K562 (cell line): ENCODE results near the gene CSAD. TPM values are rescaled to one million over a fixed set of nuclear protein-coding genes. Genes with fewer than 3 reads are reported as not detected.

Experiments
- ADNP ChIP-seq: fragments of 200-800 bp; sonication (Bioruptor generic); IDR thresholded peaks from 2 replicates; pipeline ENCODE4 v1.6.1; 2016; ENCODE audit warnings: missing genetic modification characterization, missing compliant biosample characterization
- CBX1 ChIP-seq: sonication (generic); IDR thresholded peaks from 2 replicates; pipeline ENCODE4 v1.6.1; 2016; ENCODE audit warnings: antibody characterized with exemption, low read depth, mild to moderate bottlenecking
- GATAD2B ChIP-seq: fragments of 450-650 bp; IDR thresholded peaks from 2 replicates; pipeline ENCODE4 v1.6.1; 2017; ENCODE audit warnings: mild to moderate bottlenecking, borderline replicate concordance
- HOXB6 ChIP-seq: fragments of 250-450 bp; sonication (Bioruptor Pico); IDR thresholded peaks from 2 replicates; pipeline ENCODE4 v1.5.1; 2022; ENCODE audit warnings: mild to moderate bottlenecking, borderline replicate concordance
- KDM1A ChIP-seq, 2 experiments: fragments of 450-650 bp; IDR thresholded peaks; 2 replicates each; pipeline ENCODE4 v1.6.1; 2016; ENCODE audit warnings: mild to moderate bottlenecking in 2 of 2
- MGA ChIP-seq: fragments of 450-650 bp; IDR thresholded peaks from 2 replicates; pipeline ENCODE4 v1.6.1; 2016; ENCODE audit warnings: mild to moderate bottlenecking, moderate library complexity
- PPARD ChIP-seq: fragments of 250-450 bp; sonication (Bioruptor Pico); IDR thresholded peaks from 2 replicates; pipeline ENCODE4 v1.8.0; 2022; ENCODE audit warnings: inconsistent platforms, mild to moderate bottlenecking, moderate library complexity
- SRF ChIP-seq, 2 experiments: fragments of 250-450, 450-650 bp in 1 of 2; sonication (Bioruptor Pico) in 1 of 2; sonication (generic) in 1 of 2; formaldehyde crosslinking; IDR thresholded peaks; 2 replicates each; pipeline versions ENCODE4 v1.5.0 to v1.5.1; 2020 to 2022; ENCODE audit warnings: mild to moderate bottlenecking in 1 of 2, missing genetic modification reagents in 1 of 2
- UBTF ChIP-seq, 2 experiments: IDR thresholded peaks; 2 replicates each; pipeline ENCODE4 v1.6.1; 2012; ENCODE audit warnings: improper control_type of control experiment in 2 of 2, low read depth in 2 of 2, low read length in 2 of 2, borderline replicate concordance in 1 of 2
- ZZZ3 ChIP-seq: fragments of 450-650 bp; IDR thresholded peaks from 2 replicates; pipeline ENCODE4 v1.6.1; 2016; ENCODE audit warnings: antibody characterized with exemption, mild to moderate bottlenecking, moderate library complexity
- polyA plus RNA-seq, 8 experiments: library from polyadenylated mRNA; depleted of rRNA in 4 of 8; stranded (reverse) in 5 of 8; unstranded in 3 of 8; fragments of >200 nt; fragmentation: Nextera tagmentation in 2 of 8; fragmentation: Illumina TruSeq in 1 of 8; extraction: Ambion mirVana in 2 of 8; extraction: Trizol in 1 of 8; gene quantifications; 2 replicates each; pipeline versions ENCODE4 v1.2.1 to v1.2.3, GENCODE V29; 2011 to 2014; ENCODE audit warnings: inconsistent platforms in 1 of 8, missing spikeins in 1 of 8
- total RNA-seq, 7 experiments: library from RNA; depleted of rRNA in 6 of 7; stranded (reverse); fragments of >200 nt in 6 of 7; fragmentation: Illumina TruSeq in 2 of 7; extraction: Trizol in 2 of 7; gene quantifications; 2 replicates each; pipeline versions ENCODE4 v1.2.1 to v1.2.3, GENCODE V29; 2011 to 2021; ENCODE audit warnings: low replicate concordance in 1 of 7
- TF ChIP-seq, protein P1 (sequence below), 3 experiments: fragments of 200-800 bp in 1 of 3; sonication (Bioruptor generic) in 1 of 3; sonication (generic) in 1 of 3; formaldehyde crosslinking in 1 of 3; IDR thresholded peaks; 2 replicates each; pipeline versions ENCODE4 v1.6.1 to v1.8.0; 2016 to 2022; ENCODE audit warnings: mild to moderate bottlenecking in 2 of 3, missing compliant biosample characterization in 2 of 3, missing genetic modification characterization in 2 of 3, missing genetic modification reagents in 1 of 3

Gene CSAD
- total and polyA plus RNA-seq, 9 of the 15 experiments (the other 6 are each of a cell fraction or from before 2014, with no cell fraction given): 1.8 to 19.6 (median 8.1) TPM

- TF ChIP-seq ADNP: peak; percentile 67
- TF ChIP-seq KDM1A (IDR thresholded peaks at IDR 0.05): peak; percentile 47 to 81; a peak in 2 of 4 replicates
- TF ChIP-seq SRF (CRISPR knock-in tag; IDR thresholded peaks at IDR 0.05): no peak
- no peak for TF ChIP-seq GATAD2B
- no peak for TF ChIP-seq HOXB6 (CRISPR knock-in tag)
- no peak for TF ChIP-seq PPARD (CRISPR knock-in tag)
- no peak for TF ChIP-seq ZZZ3
- TF ChIP-seq UBTF (IDR thresholded peaks at IDR 0.05; ENCODE audit: borderline replicate concordance in 1 of 2, low read depth in 2 of 2, low read length in 2 of 2): no peak
- peak; percentile 63; the same call in 1 of the 2 replicates for TF ChIP-seq CBX1
- TF ChIP-seq, protein P1, sequence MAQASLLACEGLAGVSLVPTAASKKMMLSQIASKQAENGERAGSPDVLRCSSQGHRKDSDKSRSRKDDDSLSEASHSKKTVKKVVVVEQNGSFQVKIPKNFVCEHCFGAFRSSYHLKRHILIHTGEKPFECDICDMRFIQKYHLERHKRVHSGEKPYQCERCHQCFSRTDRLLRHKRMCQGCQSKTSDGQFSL (CRISPR knock-in tag; IDR thresholded peaks at IDR 0.05): no peak
- TF ChIP-seq, protein P1 (tag; IDR thresholded peaks at IDR 0.05): peak in 1 of 2 experiments; percentile 8; a peak in 1 of 4 replicates
- no peak for TF ChIP-seq MGA
Measured at GRCh38 chr12:53115891-53116648, 64.7 kb downstream of the CSAD start (continued).
